ENCODE data around the gene TBC1D22A.

GRCh38 chr22:47069270-47069669 is 306.8 kb downstream of the TBC1D22A start:
- TF ChIP-seq CTCF (IDR thresholded peaks at IDR 0.05) (no peak), POLR2A (IDR thresholded peaks at IDR 0.05) (no peak)

All from right lobe of liver (tissue), 4 donors.